ENCODE measurements around the gene TACSTD2. TPM values are rescaled to one million over a fixed set of nuclear protein-coding genes. Genes with fewer than 3 reads are reported as not detected.

The TACSTD2 gene, protein sequence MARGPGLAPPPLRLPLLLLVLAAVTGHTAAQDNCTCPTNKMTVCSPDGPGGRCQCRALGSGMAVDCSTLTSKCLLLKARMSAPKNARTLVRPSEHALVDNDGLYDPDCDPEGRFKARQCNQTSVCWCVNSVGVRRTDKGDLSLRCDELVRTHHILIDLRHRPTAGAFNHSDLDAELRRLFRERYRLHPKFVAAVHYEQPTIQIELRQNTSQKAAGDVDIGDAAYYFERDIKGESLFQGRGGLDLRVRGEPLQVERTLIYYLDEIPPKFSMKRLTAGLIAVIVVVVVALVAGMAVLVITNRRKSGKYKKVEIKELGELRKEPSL
- polyA plus RNA-seq (2012; ENCODE audit: insufficient read length, low read depth) = not detected

DNA sequence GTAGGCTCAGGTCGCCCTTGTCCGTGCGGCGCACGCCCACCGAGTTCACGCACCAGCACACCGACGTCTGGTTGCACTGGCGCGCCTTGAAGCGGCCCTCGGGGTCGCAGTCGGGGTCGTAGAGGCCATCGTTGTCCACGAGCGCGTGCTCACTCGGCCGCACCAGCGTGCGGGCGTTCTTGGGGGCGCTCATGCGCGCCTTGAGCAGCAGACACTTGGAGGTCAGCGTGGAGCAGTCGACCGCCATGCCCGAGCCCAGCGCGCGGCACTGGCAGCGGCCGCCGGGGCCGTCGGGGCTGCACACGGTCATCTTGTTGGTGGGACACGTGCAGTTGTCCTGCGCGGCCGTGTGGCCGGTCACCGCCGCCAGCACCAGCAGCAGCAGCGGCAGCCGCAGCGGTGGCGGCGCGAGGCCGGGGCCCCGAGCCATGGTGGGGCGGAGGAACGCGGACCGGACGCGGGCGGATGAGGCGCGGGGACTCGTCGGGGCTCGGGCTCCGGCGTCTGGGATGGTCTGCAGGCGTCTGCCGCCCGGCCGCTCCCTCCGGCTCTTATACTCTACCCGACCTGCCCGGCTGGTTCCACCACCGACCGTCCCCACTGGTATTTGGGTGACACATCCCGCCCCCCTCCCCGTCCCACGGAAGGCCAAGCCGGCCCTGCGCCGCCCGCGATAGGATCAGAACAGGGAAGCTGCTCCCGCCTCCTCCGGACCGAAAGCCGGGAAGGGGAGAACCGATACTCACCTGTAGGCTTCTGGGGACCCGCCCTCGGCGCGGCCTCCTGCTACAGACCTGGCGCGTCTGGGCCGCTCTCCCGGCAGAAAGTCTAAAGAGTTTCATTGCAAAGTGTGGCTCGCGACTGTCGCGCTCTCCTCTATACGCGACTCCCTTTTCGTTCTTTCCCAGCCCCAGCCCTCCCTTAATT, at the start of gene TACSTD2:
Gene TACSTD2 (minus strand): TSS at position 526 of the 927 bp plus-strand sequence. CDS start 96 bp downstream, at position 430.
- no peak for TF ChIP-seq REST (IDR thresholded peaks at IDR 0.05; ENCODE audit: insufficient read depth in 1 of 2, low read depth in 2 of 2, low read length in 2 of 2)
- TF ChIP-seq SIN3A (IDR thresholded peaks at IDR 0.05; ENCODE audit: borderline replicate concordance, insufficient read depth, low read length) = no peak
- TF ChIP-seq TAF1 (IDR thresholded peaks at IDR 0.05; ENCODE audit: borderline replicate concordance, insufficient read depth, low read length) = no peak
- no peak for TF ChIP-seq POLR2AphosphoS5 (IDR thresholded peaks at IDR 0.05; ENCODE audit: low read depth, low read length)
- no peak for TF ChIP-seq FOXP2 (optimal IDR thresholded peaks at IDR 0.05; ENCODE audit: borderline replicate concordance, extremely low read depth, extremely low read length, insufficient read depth)

DNA sequence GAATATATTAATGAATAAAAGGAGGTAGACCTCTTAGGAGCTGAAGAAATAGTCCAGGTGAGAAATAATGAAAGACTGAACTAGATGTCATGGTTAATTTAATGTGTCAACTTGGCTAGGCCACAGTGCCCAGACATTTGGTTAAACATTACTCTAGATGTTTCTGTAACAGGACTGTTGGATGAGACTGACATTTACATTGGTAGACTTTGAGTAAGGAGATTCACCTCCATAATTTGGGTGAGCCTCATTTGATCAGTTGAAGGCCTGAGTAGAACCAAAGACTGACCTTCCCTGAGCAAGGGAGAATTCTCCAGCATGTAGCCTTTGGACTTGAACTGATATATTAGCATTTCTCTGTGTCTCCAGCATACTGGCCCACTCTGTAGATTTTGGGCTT, 49.2 kb upstream of the TACSTD2 start:
- no peak for TF ChIP-seq FOXP2 (optimal IDR thresholded peaks at IDR 0.05; ENCODE audit: borderline replicate concordance, extremely low read depth, extremely low read length, insufficient read depth)
- no peak for TF ChIP-seq POLR2AphosphoS5 (IDR thresholded peaks at IDR 0.05; ENCODE audit: low read depth, low read length)
- no peak for TF ChIP-seq SIN3A (IDR thresholded peaks at IDR 0.05; ENCODE audit: borderline replicate concordance, insufficient read depth, low read length)
- no peak for TF ChIP-seq REST (IDR thresholded peaks at IDR 0.05; ENCODE audit: insufficient read depth in 1 of 2, low read depth in 2 of 2, low read length in 2 of 2)
- no peak for TF ChIP-seq TAF1 (IDR thresholded peaks at IDR 0.05; ENCODE audit: borderline replicate concordance, insufficient read depth, low read length)

DNA sequence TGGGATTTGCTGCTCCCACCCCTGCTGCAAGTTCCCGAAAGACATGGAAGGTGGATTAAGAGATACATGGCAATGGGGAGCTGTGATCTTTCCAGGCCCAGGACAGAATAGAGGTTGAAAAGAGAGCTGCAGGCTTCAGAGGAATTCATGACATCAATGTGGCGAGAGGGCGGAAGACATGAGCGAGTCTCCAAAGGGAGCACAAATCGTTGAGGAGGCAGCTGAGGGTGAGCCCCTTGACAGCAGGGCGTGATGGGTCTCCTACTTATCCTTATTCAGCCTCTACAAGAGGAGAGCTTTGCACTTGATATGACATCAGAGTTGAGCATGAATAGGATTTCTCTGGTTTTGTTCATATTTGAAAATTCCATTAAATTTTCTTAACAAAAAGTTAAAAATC, 45.5 kb upstream of the TACSTD2 start:
- no peak for TF ChIP-seq REST (IDR thresholded peaks at IDR 0.05; ENCODE audit: insufficient read depth in 1 of 2, low read depth in 2 of 2, low read length in 2 of 2)
- TF ChIP-seq SIN3A (IDR thresholded peaks at IDR 0.05; ENCODE audit: borderline replicate concordance, insufficient read depth, low read length) = no peak
- TF ChIP-seq POLR2AphosphoS5 (IDR thresholded peaks at IDR 0.05; ENCODE audit: low read depth, low read length) = no peak
- no peak for TF ChIP-seq TAF1 (IDR thresholded peaks at IDR 0.05; ENCODE audit: borderline replicate concordance, insufficient read depth, low read length)
- no peak for TF ChIP-seq FOXP2 (optimal IDR thresholded peaks at IDR 0.05; ENCODE audit: borderline replicate concordance, extremely low read depth, extremely low read length, insufficient read depth)

DNA sequence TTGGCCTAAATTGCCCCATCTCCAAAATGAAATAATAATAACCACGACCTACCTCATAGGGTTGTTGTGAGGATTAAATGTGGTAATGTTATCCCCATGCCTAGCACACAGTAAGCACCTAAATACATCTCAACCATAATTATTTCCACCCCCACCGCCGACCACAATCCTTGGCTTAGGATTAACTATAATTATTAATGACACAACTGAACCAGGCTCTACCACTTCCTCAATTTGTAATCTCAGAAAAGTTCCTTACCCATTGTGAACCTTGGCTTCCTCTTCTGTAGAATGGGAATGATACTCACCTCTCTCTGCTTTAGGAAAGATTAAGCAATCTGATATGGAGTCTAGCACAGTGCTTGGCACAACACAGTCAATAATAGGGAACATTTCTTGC, 44.3 kb upstream of the TACSTD2 start:
- TF ChIP-seq REST (IDR thresholded peaks at IDR 0.05; ENCODE audit: insufficient read depth in 1 of 2, low read depth in 2 of 2, low read length in 2 of 2) (no peak), TAF1 (IDR thresholded peaks at IDR 0.05; ENCODE audit: borderline replicate concordance, insufficient read depth, low read length) (no peak), SIN3A (IDR thresholded peaks at IDR 0.05; ENCODE audit: borderline replicate concordance, insufficient read depth, low read length) (no peak), FOXP2 (optimal IDR thresholded peaks at IDR 0.05; ENCODE audit: borderline replicate concordance, extremely low read depth, extremely low read length, insufficient read depth) (no peak), POLR2AphosphoS5 (IDR thresholded peaks at IDR 0.05; ENCODE audit: low read depth, low read length) (no peak)

Data from PFSK-1 (cell line).